Panc1 (cell line): ENCODE results near the gene TBX4.

Source experiments
- POLR2AphosphoS5 ChIP-seq: IDR thresholded peaks from 2 replicates; pipeline ENCODE4 v1.6.1; 2012; ENCODE audit warnings: mild to moderate bottlenecking, low read depth, low read length, moderate library complexity
- SIN3A ChIP-seq: IDR thresholded peaks from 2 replicates; pipeline ENCODE4 v1.6.1; 2012; ENCODE audit warnings: low read depth, mild to moderate bottlenecking, low read length, moderate library complexity, borderline replicate concordance; ENCODE audit not compliant: insufficient read depth
- TCF7L2 ChIP-seq: IDR thresholded peaks from 2 replicates; pipeline ENCODE4 v1.6.1; 2011; ENCODE audit warnings: mild to moderate bottlenecking, low read depth, low read length, inconsistent platforms
- TF ChIP-seq, protein P1 (sequence below): fragments of 450-650 bp; IDR thresholded peaks from 2 replicates; pipeline ENCODE4 v1.5.1; 2017; ENCODE audit warnings: mild to moderate bottlenecking
- TF ChIP-seq, protein P2 (sequence below), 2 experiments: IDR thresholded peaks; 2 replicates each; pipeline ENCODE4 v1.6.1; 2011 to 2012; ENCODE audit warnings: low read depth in 2 of 2, control low read depth in 1 of 2, low read length in 1 of 2, mild to moderate bottlenecking in 1 of 2, moderate library complexity in 1 of 2; ENCODE audit not compliant: insufficient read depth in 1 of 2

DNA sequence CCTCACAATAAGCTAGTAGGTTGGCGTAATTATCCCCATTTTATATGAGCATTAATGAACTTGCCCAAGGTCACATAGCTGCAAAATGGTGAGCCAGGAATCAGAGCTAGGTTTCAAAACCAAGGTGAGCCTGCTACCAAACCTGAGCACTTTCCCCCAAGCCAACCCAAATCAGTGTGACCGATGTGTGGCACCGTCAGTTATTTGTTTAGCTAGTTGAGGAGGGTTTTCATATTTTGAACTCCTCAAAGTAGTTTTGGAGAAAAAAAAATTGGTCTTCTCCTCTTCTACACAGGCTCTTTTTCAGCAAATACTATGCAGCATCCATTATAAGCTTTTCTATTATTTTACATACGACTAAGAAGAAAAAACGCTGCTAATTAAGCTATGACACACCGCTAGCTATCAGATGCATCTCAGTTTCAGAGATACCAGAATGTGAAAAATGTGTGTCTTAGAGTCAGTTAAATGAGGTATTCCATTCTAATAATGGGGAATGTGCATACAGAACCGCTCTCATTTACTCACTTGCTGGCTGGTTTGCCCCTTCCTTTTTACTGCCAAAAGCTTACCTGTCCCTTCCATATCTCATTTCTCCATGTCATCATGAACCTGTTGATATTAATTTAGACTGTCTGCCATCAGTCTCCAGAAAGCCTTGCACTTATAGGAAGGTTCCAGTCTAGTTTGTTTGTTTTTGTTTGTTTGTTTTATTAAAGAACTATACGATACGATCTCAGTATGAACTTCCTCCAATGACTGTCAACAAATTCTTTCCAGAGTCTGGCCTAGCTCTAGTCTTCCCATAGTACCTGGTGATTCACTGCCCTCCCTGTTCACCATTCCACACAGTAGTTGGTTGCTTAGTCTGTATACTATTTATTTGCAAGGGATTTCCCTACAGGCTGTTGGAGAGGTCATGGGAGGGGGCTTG, 2.2 kb upstream of the TBX4 start:
- TF ChIP-seq, protein P1, sequence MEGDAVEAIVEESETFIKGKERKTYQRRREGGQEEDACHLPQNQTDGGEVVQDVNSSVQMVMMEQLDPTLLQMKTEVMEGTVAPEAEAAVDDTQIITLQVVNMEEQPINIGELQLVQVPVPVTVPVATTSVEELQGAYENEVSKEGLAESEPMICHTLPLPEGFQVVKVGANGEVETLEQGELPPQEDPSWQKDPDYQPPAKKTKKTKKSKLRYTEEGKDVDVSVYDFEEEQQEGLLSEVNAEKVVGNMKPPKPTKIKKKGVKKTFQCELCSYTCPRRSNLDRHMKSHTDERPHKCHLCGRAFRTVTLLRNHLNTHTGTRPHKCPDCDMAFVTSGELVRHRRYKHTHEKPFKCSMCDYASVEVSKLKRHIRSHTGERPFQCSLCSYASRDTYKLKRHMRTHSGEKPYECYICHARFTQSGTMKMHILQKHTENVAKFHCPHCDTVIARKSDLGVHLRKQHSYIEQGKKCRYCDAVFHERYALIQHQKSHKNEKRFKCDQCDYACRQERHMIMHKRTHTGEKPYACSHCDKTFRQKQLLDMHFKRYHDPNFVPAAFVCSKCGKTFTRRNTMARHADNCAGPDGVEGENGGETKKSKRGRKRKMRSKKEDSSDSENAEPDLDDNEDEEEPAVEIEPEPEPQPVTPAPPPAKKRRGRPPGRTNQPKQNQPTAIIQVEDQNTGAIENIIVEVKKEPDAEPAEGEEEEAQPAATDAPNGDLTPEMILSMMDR, result no peak
- TF ChIP-seq, protein P2, sequence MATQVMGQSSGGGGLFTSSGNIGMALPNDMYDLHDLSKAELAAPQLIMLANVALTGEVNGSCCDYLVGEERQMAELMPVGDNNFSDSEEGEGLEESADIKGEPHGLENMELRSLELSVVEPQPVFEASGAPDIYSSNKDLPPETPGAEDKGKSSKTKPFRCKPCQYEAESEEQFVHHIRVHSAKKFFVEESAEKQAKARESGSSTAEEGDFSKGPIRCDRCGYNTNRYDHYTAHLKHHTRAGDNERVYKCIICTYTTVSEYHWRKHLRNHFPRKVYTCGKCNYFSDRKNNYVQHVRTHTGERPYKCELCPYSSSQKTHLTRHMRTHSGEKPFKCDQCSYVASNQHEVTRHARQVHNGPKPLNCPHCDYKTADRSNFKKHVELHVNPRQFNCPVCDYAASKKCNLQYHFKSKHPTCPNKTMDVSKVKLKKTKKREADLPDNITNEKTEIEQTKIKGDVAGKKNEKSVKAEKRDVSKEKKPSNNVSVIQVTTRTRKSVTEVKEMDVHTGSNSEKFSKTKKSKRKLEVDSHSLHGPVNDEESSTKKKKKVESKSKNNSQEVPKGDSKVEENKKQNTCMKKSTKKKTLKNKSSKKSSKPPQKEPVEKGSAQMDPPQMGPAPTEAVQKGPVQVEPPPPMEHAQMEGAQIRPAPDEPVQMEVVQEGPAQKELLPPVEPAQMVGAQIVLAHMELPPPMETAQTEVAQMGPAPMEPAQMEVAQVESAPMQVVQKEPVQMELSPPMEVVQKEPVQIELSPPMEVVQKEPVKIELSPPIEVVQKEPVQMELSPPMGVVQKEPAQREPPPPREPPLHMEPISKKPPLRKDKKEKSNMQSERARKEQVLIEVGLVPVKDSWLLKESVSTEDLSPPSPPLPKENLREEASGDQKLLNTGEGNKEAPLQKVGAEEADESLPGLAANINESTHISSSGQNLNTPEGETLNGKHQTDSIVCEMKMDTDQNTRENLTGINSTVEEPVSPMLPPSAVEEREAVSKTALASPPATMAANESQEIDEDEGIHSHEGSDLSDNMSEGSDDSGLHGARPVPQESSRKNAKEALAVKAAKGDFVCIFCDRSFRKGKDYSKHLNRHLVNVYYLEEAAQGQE (IDR thresholded peaks at IDR 0.05; ENCODE audit: insufficient read depth in 1 of 2, low read depth in 2 of 2, low read length in 1 of 2), result no peak
- TF ChIP-seq POLR2AphosphoS5, result no peak
- no peak for TF ChIP-seq TCF7L2
- TF ChIP-seq SIN3A, result no peak
